GM12878 (cell line): ENCODE data around the gene SRRM2. TPM values are rescaled to one million over a fixed set of nuclear protein-coding genes. Genes with fewer than 3 reads are reported as not detected.

Source experiments
- ATAC-seq: fragments of 200-7000 bp; cut with Tn5 transposase; 3 replicates; pipeline ENCODE4 v1.9.1; 2020; ENCODE audit warnings: mild to moderate bottlenecking, moderate library complexity
- BruUV-seq: library from RNA; stranded (reverse); fragments of 400-500 nt; replicated peaks from 2 replicates; lab custom pipeline; 2021; lab: Mats Ljungman, UMichigan
- CTCF ChIA-PET: fragments of 300-600 bp; sonication (Branson Sonifier 250); formaldehyde crosslinking; extraction: SDS; loops from one replicate; lab custom pipeline; 2021; ENCODE audit warnings: inconsistent platforms; lab: Yijun Ruan, JAX
- POLR2A ChIA-PET: fragments of 350-600 bp; formaldehyde crosslinking; extraction: SDS; loops from one replicate; lab custom pipeline; 2021; ENCODE audit warnings: inconsistent platforms; lab: Charles Lee
- RAD21 ChIA-PET: fragments of 300-600 bp; sonication (Branson Sonifier 250); formaldehyde crosslinking; loops from one replicate; lab custom pipeline; 2023; ENCODE audit warnings: antibody characterized with exemption; ENCODE audit not compliant: unreplicated experiment; lab: Charles Lee
- SMC1A ChIA-PET: fragments of 300-600 bp; sonication (Branson Sonifier 250); formaldehyde crosslinking; loops from one replicate; lab custom pipeline; 2023; ENCODE audit not compliant: unreplicated experiment, uncharacterized antibody; lab: Charles Lee
- DNase-seq: peaks from one replicate; pipeline ENCODE4 v3.0.0-alpha.2; 2011; ENCODE audit warnings: low read depth, low spot score
- FAIRE-seq: peaks from 3 replicates; lab custom pipeline; 2011; peaks lifted over from hg19 to GRCh38; lab: Jason Lieb, UNC
- H2AFZ ChIP-seq: 2 replicates; pipeline ENCODE4 v1.6.0; 2011; ENCODE audit warnings: low read depth, low read length, control low read depth; ENCODE audit not compliant: control insufficient read depth
- H3K27ac ChIP-seq: 2 replicates; pipeline ENCODE4 v1.5.1; 2011; ENCODE audit warnings: control low read depth; ENCODE audit not compliant: control insufficient read depth, insufficient read depth
- H3K27me3 ChIP-seq, 2 experiments: replicated peaks in 1 of 2; 2 replicates each; pipeline versions ENCODE4 v1.6.0 to v1.6.1; 2011; ENCODE audit warnings: low read length in 1 of 2; ENCODE audit not compliant: control insufficient read depth in 2 of 2, insufficient read depth in 2 of 2
- H3K36me3 ChIP-seq, 2 experiments: 2 replicates each; pipeline ENCODE4 v1.5.1; 2011; ENCODE audit warnings: low read length in 1 of 2; ENCODE audit not compliant: control insufficient read depth in 2 of 2, insufficient read depth in 2 of 2
- H3K4me1 ChIP-seq: 2 replicates; pipeline ENCODE4 v1.6.1; 2011; ENCODE audit warnings: mild to moderate bottlenecking, low read length, moderate library complexity, mixed read lengths; ENCODE audit not compliant: control insufficient read depth, insufficient read depth
- H3K4me2 ChIP-seq: 2 replicates; pipeline ENCODE4 v1.6.0; 2011; ENCODE audit warnings: control low read depth; ENCODE audit not compliant: control insufficient read depth, insufficient read depth
- H3K4me3 ChIP-seq: fragments of 200-600 bp; sonication (generic); 2 replicates; pipeline ENCODE4 v1.5.1; 2016
- H3K79me2 ChIP-seq: 2 replicates; pipeline ENCODE4 v1.6.0; 2011; ENCODE audit warnings: low read length; ENCODE audit not compliant: control insufficient read depth, insufficient read depth
- H3K9ac ChIP-seq: 2 replicates; pipeline ENCODE4 v1.8.0; 2011; ENCODE audit warnings: low read length, control low read depth, mixed read lengths; ENCODE audit not compliant: control insufficient read depth, insufficient read depth
- H3K9me3 ChIP-seq: replicated peaks from 3 replicates; pipeline ENCODE4 v1.5.1; 2011; ENCODE audit warnings: mild to moderate bottlenecking, low read length; ENCODE audit not compliant: control insufficient read depth, insufficient read depth
- H4K20me1 ChIP-seq: 2 replicates; pipeline ENCODE4 v1.6.0; 2011; ENCODE audit not compliant: control insufficient read depth, insufficient read depth
- CREM ChIP-seq: IDR thresholded peaks from 2 replicates; pipeline ENCODE4 v1.6.1; 2014; ENCODE audit warnings: antibody characterized with exemption, low read depth
- GATAD2B ChIP-seq: fragments of 450-650 bp; conservative IDR thresholded peaks from 2 replicates; pipeline ENCODE4 v1.6.1; 2017; ENCODE audit warnings: low read depth, mild to moderate bottlenecking, moderate library complexity
- HDAC2 ChIP-seq: fragments of 200-600 bp; sonication (generic); IDR thresholded peaks from 2 replicates; pipeline ENCODE4 v1.6.1; 2017
- HDGF ChIP-seq: fragments of 450-650 bp; IDR thresholded peaks from 2 replicates; pipeline ENCODE4 v1.6.1; 2016; ENCODE audit warnings: antibody characterized with exemption
- IRF3 ChIP-seq: fragments of 450-650 bp; IDR thresholded peaks from 2 replicates; pipeline ENCODE4 v1.6.1; 2014; ENCODE audit warnings: mild to moderate bottlenecking
- KDM1A ChIP-seq: fragments of 200-600 bp; sonication (generic); IDR thresholded peaks from 2 replicates; pipeline ENCODE4 v1.6.1; 2016; ENCODE audit warnings: borderline replicate concordance
- MAX ChIP-seq: IDR thresholded peaks from 2 replicates; pipeline ENCODE4 v1.6.1; 2012; ENCODE audit warnings: low read depth, low read length, improper control_type of control experiment
- NFYA ChIP-seq: IDR thresholded peaks from 2 replicates; pipeline ENCODE4 v1.6.1; 2011; ENCODE audit warnings: low read depth, mild to moderate bottlenecking, low read length, improper control_type of control experiment, borderline replicate concordance
- RELA ChIP-seq: fragments of 450-650 bp; IDR thresholded peaks from 2 replicates; pipeline ENCODE4 v1.8.0; 2014; ENCODE audit warnings: borderline replicate concordance; ENCODE audit not compliant: partially characterized antibody
- ZBTB4 ChIP-seq: fragments of 450-650 bp; formaldehyde crosslinking; IDR thresholded peaks from 2 replicates; pipeline ENCODE4 v1.4.0; 2022; ENCODE audit warnings: mild to moderate bottlenecking, moderate library complexity
- ZNF622 ChIP-seq: fragments of 450-650 bp; IDR thresholded peaks from 2 replicates; pipeline ENCODE4 v1.6.1; 2017; ENCODE audit warnings: mild to moderate bottlenecking, inconsistent platforms
- WGBS: methylation state at CpG from one replicate; pipeline ENCODE4 v1.1.6; 2016; ENCODE audit warnings: low lambda C conversion rate; ENCODE audit not compliant: insufficient replicate concordance, insufficient coverage; ENCODE audit errors: missing lambda C conversion rate; 5-methylcytosine and 5-hydroxymethylcytosine counted together
- in situ Hi-C: fragments of 300-500 bp; cut with MboI; formaldehyde crosslinking; loops from 9 replicates; pipeline ENCODE4 v1.14.3; 2018; ENCODE audit warnings: mixed read lengths
- intact Hi-C: fragments of 100-400 bp; cut with micrococcal nuclease; formaldehyde crosslinking; loops from one replicate; pipeline ENCODE4 v1.14.2; 2022; ENCODE audit not compliant: unreplicated experiment
- polyA plus RNA-seq, 11 experiments: library from polyadenylated mRNA; depleted of rRNA in 4 of 11; unstranded in 6 of 11; stranded (reverse) in 5 of 11; fragments of >200 nt; fragmentation: Nextera tagmentation in 4 of 11; fragmentation: Illumina TruSeq in 1 of 11; extraction: Ambion mirVana in 4 of 11; extraction: Trizol in 1 of 11; gene quantifications; 1 replicate in 1 of 11; 2 replicates in 10 of 11; pipeline versions ENCODE4 v1.2.1 to v1.2.3, GENCODE V29; 2011 to 2016; ENCODE audit warnings: inconsistent platforms in 2 of 11, missing spikeins in 2 of 11, low read depth in 1 of 11
- total RNA-seq, 4 experiments: library from RNA; depleted of rRNA in 3 of 4; stranded (reverse); fragments of >200 nt in 3 of 4; fragmentation: Illumina TruSeq in 1 of 4; extraction: Trizol in 1 of 4; gene quantifications; 2 replicates each; pipeline versions ENCODE4 v1.2.1 to v1.2.3, GENCODE V29; 2013 to 2021
- TF ChIP-seq, protein P1 (sequence below): fragments of 450-650 bp; IDR thresholded peaks from 2 replicates; pipeline ENCODE4 v1.6.1; 2016; ENCODE audit warnings: mild to moderate bottlenecking

Gene SRRM2
- total and polyA plus RNA-seq, 10 of the 15 experiments (the other 5 are each of a cell fraction or from before 2014, with no cell fraction given) = 30.1 to 502 (median 196) TPM

GRCh38 chr16:2814551-2815298, 62.3 kb downstream of the SRRM2 start (continued):
- no peak for TF ChIP-seq GATAD2B
- TF ChIP-seq, all 136 proteins: peak for 0

DNA sequence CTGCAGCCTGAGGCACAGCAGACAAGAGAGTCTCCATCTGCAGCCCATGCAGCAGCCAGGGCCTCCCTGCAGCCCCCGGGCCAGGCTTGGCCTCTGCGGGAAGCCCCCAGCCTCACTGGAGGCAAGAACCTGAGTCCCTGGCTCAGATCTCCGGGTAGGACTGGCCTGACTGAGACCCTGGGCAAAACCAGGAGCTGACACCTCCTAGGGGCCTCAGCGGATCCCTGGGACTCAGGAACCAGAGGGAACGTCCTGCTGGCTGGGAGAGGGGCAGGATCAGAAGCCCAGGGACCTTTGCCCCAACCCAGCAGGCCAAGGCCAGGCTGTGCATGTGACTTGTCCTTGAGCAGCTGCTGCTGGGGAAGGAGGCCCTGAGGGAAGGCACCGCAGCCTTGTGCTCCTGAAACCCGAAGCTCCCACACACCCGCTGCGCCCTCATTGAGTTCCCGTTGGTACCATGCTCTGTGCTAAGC, 62.9 kb downstream of the SRRM2 start:
- Histone ChIP-seq H3K9ac (no peak overlapping the region), H2AFZ (no peak overlapping the region), H3K79me2 (peaks cover 7% of the 10 kb centered on the region), H3K9me3 (no peaks in the 10 kb centered on the region), H3K27me3 (peaks cover 0 to 5% of the 10 kb centered on the region in 2 experiments; a peak in 2 of 4 replicates), H3K4me1 (no peaks in the 10 kb centered on the region), H3K27ac (no peak overlapping the region), H3K4me2 (no peak overlapping the region), H3K4me3 (no peak overlapping the region), H4K20me1 (no peaks in the 10 kb centered on the region), H3K36me3 (no peaks in the 10 kb centered on the region)
- DNase-seq = no peak
- ChIA-PET SMC1A (no interaction called here), RAD21 (no interaction called here), POLR2A (no interaction called here), CTCF (no interaction called here)
- TF ChIP-seq IRF3 (no peak), HDAC2 (no peak), CREM (no peak), MAX (no peak), KDM1A (no peak), HDGF (no peak), NFYA (no peak), ZNF622 (no peak), RELA (no peak), ZBTB4 (no peak)
- TF ChIP-seq, protein P1, sequence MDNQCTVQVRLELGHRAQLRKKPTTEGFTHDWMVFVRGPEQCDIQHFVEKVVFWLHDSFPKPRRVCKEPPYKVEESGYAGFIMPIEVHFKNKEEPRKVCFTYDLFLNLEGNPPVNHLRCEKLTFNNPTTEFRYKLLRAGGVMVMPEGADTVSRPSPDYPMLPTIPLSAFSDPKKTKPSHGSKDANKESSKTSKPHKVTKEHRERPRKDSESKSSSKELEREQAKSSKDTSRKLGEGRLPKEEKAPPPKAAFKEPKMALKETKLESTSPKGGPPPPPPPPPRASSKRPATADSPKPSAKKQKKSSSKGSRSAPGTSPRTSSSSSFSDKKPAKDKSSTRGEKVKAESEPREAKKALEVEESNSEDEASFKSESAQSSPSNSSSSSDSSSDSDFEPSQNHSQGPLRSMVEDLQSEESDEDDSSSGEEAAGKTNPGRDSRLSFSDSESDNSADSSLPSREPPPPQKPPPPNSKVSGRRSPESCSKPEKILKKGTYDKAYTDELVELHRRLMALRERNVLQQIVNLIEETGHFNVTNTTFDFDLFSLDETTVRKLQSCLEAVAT = no peak
- intact Hi-C loops = no loop called here
- no peak for FAIRE-seq
- no peak for ATAC-seq
- BruUV-seq = no TSS peak
- in situ Hi-C loops = no loop called here
- 69% methylated on average over 10 of the region's 10 CpGs for WGBS
